ENCODE results near the gene CHDH.

Gene CHDH

GRCh38 chr3:53834429-53835095 lies 11.7 kb downstream of the CHDH start:
- Histone ChIP-seq H3K4me2 (ENCODE audit: low read length) (no peak overlapping the region), H4K20me1 (ENCODE audit: insufficient read depth, low read length) (no peaks in the 10 kb centered on the region), H3K27me3 (ENCODE audit: insufficient read depth, low read length) (no peaks in the 10 kb centered on the region), H3K27ac (ENCODE audit: low read depth, low read length, poor library complexity, severe bottlenecking) (no peak overlapping the region), H3K9ac (ENCODE audit: low read length) (no peak overlapping the region), H2AFZ (ENCODE audit: low read length) (no peak overlapping the region), H3K79me2 (ENCODE audit: insufficient read depth, low read length) (no peaks in the 10 kb centered on the region), H3K9me2 (ENCODE audit: low read depth, low read length) (no peaks in the 10 kb centered on the region), H3K9me3 (ENCODE audit: low read length) (no peaks in the 10 kb centered on the region), H3F3A (ENCODE audit: insufficient read depth, low read length) (no peaks in the 10 kb centered on the region), H3K4me3 (ENCODE audit: low read depth, low read length, poor library complexity, severe bottlenecking) (no peak overlapping the region), H3K36me3 (ENCODE audit: insufficient read depth, low read length) (no peaks in the 10 kb centered on the region), H3K4me1 (ENCODE audit: insufficient read depth, low read length, severe bottlenecking) (no peaks in the 10 kb centered on the region)
- TF ChIP-seq CTCF (IDR thresholded peaks at IDR 0.05; ENCODE audit: low read length) (no peak), EZH2 (IDR thresholded peaks at IDR 0.05; ENCODE audit: borderline replicate concordance, low read length) (no peak)

GRCh38 chr3:53833700-53834099 lies 12.5 kb downstream of the CHDH start:
- no peak overlapping the region for H3K4me2 ChIP-seq (ENCODE audit: low read length)
- no peak overlapping the region for H3K27ac ChIP-seq (ENCODE audit: low read depth, low read length, poor library complexity, severe bottlenecking)
- no peak overlapping the region for H3K4me3 ChIP-seq (ENCODE audit: low read depth, low read length, poor library complexity, severe bottlenecking)
- H3K9ac ChIP-seq (ENCODE audit: low read length) = no peak overlapping the region
- H3K36me3 ChIP-seq (ENCODE audit: insufficient read depth, low read length) = no peaks in the 10 kb centered on the region
- H3K9me2 ChIP-seq (ENCODE audit: low read depth, low read length) = no peaks in the 10 kb centered on the region
- H3K9me3 ChIP-seq (ENCODE audit: low read length) = no peaks in the 10 kb centered on the region
- H3K27me3 ChIP-seq (ENCODE audit: insufficient read depth, low read length) = no peaks in the 10 kb centered on the region
- no peak for TF ChIP-seq CTCF (IDR thresholded peaks at IDR 0.05; ENCODE audit: low read length)
- TF ChIP-seq EZH2 (IDR thresholded peaks at IDR 0.05; ENCODE audit: borderline replicate concordance, low read length) = no peak
- H2AFZ ChIP-seq (ENCODE audit: low read length) = no peak overlapping the region
- H3F3A ChIP-seq (ENCODE audit: insufficient read depth, low read length) = no peaks in the 10 kb centered on the region
- H3K4me1 ChIP-seq (ENCODE audit: insufficient read depth, low read length, severe bottlenecking) = no peaks in the 10 kb centered on the region
- no peaks in the 10 kb centered on the region for H3K79me2 ChIP-seq (ENCODE audit: insufficient read depth, low read length)
- H4K20me1 ChIP-seq (ENCODE audit: insufficient read depth, low read length) = no peaks in the 10 kb centered on the region

GRCh38 chr3:53833053-53833645 lies 13.1 kb downstream of the CHDH start:
- Histone ChIP-seq H3K36me3 (ENCODE audit: insufficient read depth, low read length) (no peaks in the 10 kb centered on the region), H4K20me1 (ENCODE audit: insufficient read depth, low read length) (no peaks in the 10 kb centered on the region), H3K9me3 (ENCODE audit: low read length) (no peaks in the 10 kb centered on the region), H3K79me2 (ENCODE audit: insufficient read depth, low read length) (no peaks in the 10 kb centered on the region), H3K9ac (ENCODE audit: low read length) (no peak overlapping the region), H3K27me3 (ENCODE audit: insufficient read depth, low read length) (no peaks in the 10 kb centered on the region), H3F3A (ENCODE audit: insufficient read depth, low read length) (no peaks in the 10 kb centered on the region), H3K4me1 (ENCODE audit: insufficient read depth, low read length, severe bottlenecking) (no peaks in the 10 kb centered on the region), H2AFZ (ENCODE audit: low read length) (no peak overlapping the region), H3K4me2 (ENCODE audit: low read length) (no peak overlapping the region), H3K27ac (ENCODE audit: low read depth, low read length, poor library complexity, severe bottlenecking) (no peak overlapping the region), H3K4me3 (ENCODE audit: low read depth, low read length, poor library complexity, severe bottlenecking) (no peak overlapping the region), H3K9me2 (ENCODE audit: low read depth, low read length) (no peaks in the 10 kb centered on the region)
- no peak for TF ChIP-seq EZH2 (IDR thresholded peaks at IDR 0.05; ENCODE audit: borderline replicate concordance, low read length)
- peak; percentile 43 for TF ChIP-seq CTCF (IDR thresholded peaks at IDR 0.05; ENCODE audit: low read length)
